ENCODE data around the gene C12orf56. TPM values are rescaled to one million over a fixed set of nuclear protein-coding genes. Genes with fewer than 3 reads are reported as not detected.

The C12orf56 gene
- total RNA-seq, 1 experiment from 2014 or later, result not detected

DNA sequence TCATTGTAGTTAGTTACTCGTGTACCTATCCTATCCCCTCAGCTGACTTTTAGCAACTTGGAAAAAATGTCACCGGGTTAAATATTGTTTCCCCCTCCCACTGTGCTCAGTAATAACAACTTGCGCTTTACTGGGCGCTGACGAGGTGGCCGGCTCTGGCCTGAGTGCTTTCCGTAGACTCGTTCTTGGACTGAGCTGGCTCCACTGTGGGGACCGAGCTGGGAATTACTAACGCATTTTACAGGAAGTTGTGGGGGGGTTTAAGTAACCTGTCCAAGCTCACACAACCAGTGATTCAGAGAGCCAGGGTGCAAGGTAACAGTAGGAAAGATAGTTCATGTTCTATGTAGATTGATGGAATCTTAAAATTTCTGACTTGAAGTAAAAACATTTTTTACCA, 86.0 kb downstream of the C12orf56 start:
- Histone ChIP-seq H3K27ac (ENCODE audit: low read depth, low read length) (no peak overlapping the region), H3K4me3 (replicated peaks in 1 of 2; ENCODE audit: low read depth in 1 of 2, low read length in 2 of 2) (no peak overlapping the region)

GRCh38 chr12:64299628-64300027, 90.9 kb downstream of the C12orf56 start:
- Histone ChIP-seq H3K27me3 (ENCODE audit: insufficient read depth, low read length) (no peaks in the 10 kb centered on the region), H3K36me3 (ENCODE audit: control insufficient read depth in 1 of 2, insufficient read depth in 2 of 2, low read length in 2 of 2) (no peaks in the 10 kb centered on the region), H2AFZ (ENCODE audit: low read depth, low read length, poor library complexity, severe bottlenecking) (no peak overlapping the region), H3K9ac (ENCODE audit: low read length) (no peak overlapping the region), H3K4me3 (replicated peaks in 1 of 2; ENCODE audit: low read depth in 1 of 2, low read length in 2 of 2) (no peak overlapping the region), H3K27ac (ENCODE audit: low read depth, low read length) (no peak overlapping the region), H3K79me2 (ENCODE audit: insufficient read depth, low read length) (no peaks in the 10 kb centered on the region), H4K20me1 (ENCODE audit: insufficient read depth) (no peaks in the 10 kb centered on the region), H3K4me2 (ENCODE audit: low read length) (no peak overlapping the region), H3K9me3 (ENCODE audit: control insufficient read depth in 1 of 2, insufficient read depth in 1 of 2, low read depth in 1 of 2, low read length in 2 of 2) (no peaks in the 10 kb centered on the region), H3K9me2 (ENCODE audit: insufficient read depth) (no peaks in the 10 kb centered on the region), H3K4me1 (ENCODE audit: control insufficient read depth in 1 of 2, insufficient read depth in 2 of 2, low read length in 2 of 2) (no peaks in the 10 kb centered on the region)
- TF ChIP-seq TCF7L2 (IDR thresholded peaks at IDR 0.05; ENCODE audit: borderline replicate concordance, extremely low read depth, insufficient read depth, insufficient read length) (no peak), POLR2A (IDR thresholded peaks at IDR 0.05; ENCODE audit: borderline replicate concordance, extremely low read depth, insufficient read depth, insufficient read length) (no peak), CEBPB (IDR thresholded peaks at IDR 0.05; ENCODE audit: low read depth) (no peak)
- BruUV-seq (replicated peaks), result no TSS peak
- CTCF ChIA-PET, result no interaction called here
- intact Hi-C loops (cut with micrococcal nuclease), result no loop called here
- RAD21 ChIA-PET (ENCODE audit: low non-redundant PET in 1 of 2, low total read pairs in 2 of 2, uncharacterized antibody in 2 of 2, unreplicated experiment in 2 of 2), result no interaction called here
- ATAC-seq (no peak), DNase-seq (ENCODE audit: low read depth, low spot score) (no peak)
- POLR2A ChIA-PET, result no interaction called here

More for the DNA sequence above, 86.0 kb downstream of the C12orf56 start:
- Histone ChIP-seq H3K36me3 (ENCODE audit: control insufficient read depth in 1 of 2, insufficient read depth in 2 of 2, low read length in 2 of 2) (no peaks in the 10 kb centered on the region), H3K4me1 (ENCODE audit: control insufficient read depth in 1 of 2, insufficient read depth in 2 of 2, low read length in 2 of 2) (no peaks in the 10 kb centered on the region), H2AFZ (ENCODE audit: low read depth, low read length, poor library complexity, severe bottlenecking) (no peak overlapping the region), H3K79me2 (ENCODE audit: insufficient read depth, low read length) (no peaks in the 10 kb centered on the region), H3K27me3 (ENCODE audit: insufficient read depth, low read length) (no peaks in the 10 kb centered on the region), H3K9ac (ENCODE audit: low read length) (no peak overlapping the region), H3K4me2 (ENCODE audit: low read length) (no peak overlapping the region), H3K9me3 (ENCODE audit: control insufficient read depth in 1 of 2, insufficient read depth in 1 of 2, low read depth in 1 of 2, low read length in 2 of 2) (no peaks in the 10 kb centered on the region), H3K9me2 (ENCODE audit: insufficient read depth) (no peaks in the 10 kb centered on the region), H4K20me1 (ENCODE audit: insufficient read depth) (no peaks in the 10 kb centered on the region)
- CTCF ChIA-PET, result no interaction called here
- no TSS peak for BruUV-seq (replicated peaks)
- intact Hi-C loops (cut with micrococcal nuclease), result no loop called here
- RAD21 ChIA-PET (ENCODE audit: low non-redundant PET in 1 of 2, low total read pairs in 2 of 2, uncharacterized antibody in 2 of 2, unreplicated experiment in 2 of 2), result no interaction called here
- DNase-seq (ENCODE audit: low read depth, low spot score), result no peak
- no peak for ATAC-seq
- TF ChIP-seq SP1 (IDR thresholded peaks at IDR 0.05; ENCODE audit: low read depth) (no peak), POLR2AphosphoS5 (IDR thresholded peaks at IDR 0.05; ENCODE audit: low read depth, low read length) (no peak), SRF (IDR thresholded peaks at IDR 0.05; ENCODE audit: low read depth) (no peak), JUND (IDR thresholded peaks at IDR 0.05) (no peak), CEBPB (IDR thresholded peaks at IDR 0.05; ENCODE audit: low read depth) (no peak), ZNF274 (IDR thresholded peaks at IDR 0.05; ENCODE audit: low read depth, low read length) (no peak)
- TF ChIP-seq, protein P1, sequence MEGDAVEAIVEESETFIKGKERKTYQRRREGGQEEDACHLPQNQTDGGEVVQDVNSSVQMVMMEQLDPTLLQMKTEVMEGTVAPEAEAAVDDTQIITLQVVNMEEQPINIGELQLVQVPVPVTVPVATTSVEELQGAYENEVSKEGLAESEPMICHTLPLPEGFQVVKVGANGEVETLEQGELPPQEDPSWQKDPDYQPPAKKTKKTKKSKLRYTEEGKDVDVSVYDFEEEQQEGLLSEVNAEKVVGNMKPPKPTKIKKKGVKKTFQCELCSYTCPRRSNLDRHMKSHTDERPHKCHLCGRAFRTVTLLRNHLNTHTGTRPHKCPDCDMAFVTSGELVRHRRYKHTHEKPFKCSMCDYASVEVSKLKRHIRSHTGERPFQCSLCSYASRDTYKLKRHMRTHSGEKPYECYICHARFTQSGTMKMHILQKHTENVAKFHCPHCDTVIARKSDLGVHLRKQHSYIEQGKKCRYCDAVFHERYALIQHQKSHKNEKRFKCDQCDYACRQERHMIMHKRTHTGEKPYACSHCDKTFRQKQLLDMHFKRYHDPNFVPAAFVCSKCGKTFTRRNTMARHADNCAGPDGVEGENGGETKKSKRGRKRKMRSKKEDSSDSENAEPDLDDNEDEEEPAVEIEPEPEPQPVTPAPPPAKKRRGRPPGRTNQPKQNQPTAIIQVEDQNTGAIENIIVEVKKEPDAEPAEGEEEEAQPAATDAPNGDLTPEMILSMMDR (IDR thresholded peaks at IDR 0.05 in 2 of 3, conservative IDR thresholded peaks at IDR 0.05 in 1 of 3; ENCODE audit: borderline replicate concordance in 1 of 3, insufficient read depth in 1 of 3, low read depth in 2 of 3, low read length in 2 of 3), result no peak
- POLR2A ChIA-PET, result no interaction called here
